ENCODE measurements around the gene SNAPC2. TPM values are rescaled to one million over a fixed set of nuclear protein-coding genes. Genes with fewer than 3 reads are reported as not detected.

SNAPC2 gene
- polyA plus RNA-seq, 1 donor (not counting 4 experiments of a cell fraction or from before 2014, with no cell fraction given), result 10.7 TPM

- Histone ChIP-seq H3K27me3 (ENCODE audit: control insufficient read depth, extremely low read depth, insufficient read depth, low read length) (no peaks in the 10 kb centered on the region), H3K4me2 (ENCODE audit: control insufficient read depth, extremely low read depth, insufficient read depth, low read depth, low read length) (no peak overlapping the region), H3K9me1 (ENCODE audit: control insufficient read depth, extremely low read depth, insufficient read depth, low read length) (no peaks in the 10 kb centered on the region), H3K27ac (ENCODE audit: control insufficient read depth, insufficient read depth, low read length) (no peak overlapping the region), H3K9me3 (ENCODE audit: control insufficient read depth, low read depth, low read length) (no peaks in the 10 kb centered on the region), H3K4me3 (ENCODE audit: control insufficient read depth in 2 of 3, extremely low read depth in 1 of 3, insufficient read depth in 2 of 3, low read depth in 1 of 3, low read length in 3 of 3) (no peak overlapping the region), H3K36me3 (ENCODE audit: control insufficient read depth in 2 of 2, extremely low read depth in 1 of 2, insufficient read depth in 2 of 2, low read length in 2 of 2) (peaks cover 37 to 40% of the 10 kb centered on the region in 2 experiments), H4K20me1 (ENCODE audit: control insufficient read depth, extremely low read depth, insufficient read depth, low read length) (no peaks in the 10 kb centered on the region), H2AFZ (ENCODE audit: control insufficient read depth, low read length) (no peak overlapping the region), H3K4me1 (ENCODE audit: control insufficient read depth, extremely low read depth, insufficient read depth, low read length) (peaks cover 13% of the 10 kb centered on the region), H3K79me2 (ENCODE audit: control insufficient read depth, insufficient read depth, low read length) (peaks cover 2% of the 10 kb centered on the region), H3K9ac (ENCODE audit: control insufficient read depth, extremely low read depth, insufficient read depth, low read length) (no peak overlapping the region)
- no peak for DNase-seq (ENCODE audit: low read depth, low spot score)
- no peak for FAIRE-seq
- dilution Hi-C loops (cut with MboI; ENCODE audit: extremely low pct_ligation_motif_present, low sequenced_read_pairs), result no loop called here
- no peak for TF ChIP-seq CTCF (optimal IDR thresholded peaks at IDR 0.05 in 1 of 3, IDR thresholded peaks at IDR 0.05 in 1 of 3, conservative IDR thresholded peaks at IDR 0.05 in 1 of 3; ENCODE audit: extremely low read depth in 1 of 3, insufficient read depth in 2 of 3, low read length in 3 of 3)
- no peak for TF ChIP-seq EZH2 (IDR thresholded peaks at IDR 0.05; ENCODE audit: low read length)
Measured at GRCh38 chr19:7933828-7934725, 13.9 kb downstream of the SNAPC2 start.

GRCh38 chr19:7934766-7935165, 14.6 kb downstream of the SNAPC2 start:
- Histone ChIP-seq H3K27ac (ENCODE audit: control insufficient read depth, insufficient read depth, low read length) (no peak overlapping the region), H4K20me1 (ENCODE audit: control insufficient read depth, extremely low read depth, insufficient read depth, low read length) (no peaks in the 10 kb centered on the region), H2AFZ (ENCODE audit: control insufficient read depth, low read length) (no peak overlapping the region), H3K9me3 (ENCODE audit: control insufficient read depth, low read depth, low read length) (no peaks in the 10 kb centered on the region), H3K9ac (ENCODE audit: control insufficient read depth, extremely low read depth, insufficient read depth, low read length) (no peak overlapping the region), H3K4me3 (ENCODE audit: control insufficient read depth in 2 of 3, extremely low read depth in 1 of 3, insufficient read depth in 2 of 3, low read depth in 1 of 3, low read length in 3 of 3) (no peak overlapping the region), H3K4me1 (ENCODE audit: control insufficient read depth, extremely low read depth, insufficient read depth, low read length) (peaks cover 6% of the 10 kb centered on the region), H3K27me3 (ENCODE audit: control insufficient read depth, extremely low read depth, insufficient read depth, low read length) (no peaks in the 10 kb centered on the region), H3K36me3 (ENCODE audit: control insufficient read depth in 2 of 2, extremely low read depth in 1 of 2, insufficient read depth in 2 of 2, low read length in 2 of 2) (peaks cover 37 to 41% of the 10 kb centered on the region in 2 experiments), H3K9me1 (ENCODE audit: control insufficient read depth, extremely low read depth, insufficient read depth, low read length) (no peaks in the 10 kb centered on the region), H3K79me2 (ENCODE audit: control insufficient read depth, insufficient read depth, low read length) (peaks cover 2% of the 10 kb centered on the region), H3K4me2 (ENCODE audit: control insufficient read depth, extremely low read depth, insufficient read depth, low read depth, low read length) (no peak overlapping the region)
- DNase-seq (ENCODE audit: low read depth, low spot score) (no peak), FAIRE-seq (no peak)
- no peak for TF ChIP-seq EZH2 (IDR thresholded peaks at IDR 0.05; ENCODE audit: low read length)
- dilution Hi-C loops (cut with MboI; ENCODE audit: extremely low pct_ligation_motif_present, low sequenced_read_pairs), result no loop called here

Data from keratinocyte (primary cell).